LNCAP (cell line): ENCODE results near the gene ABCA5.

ENCODE experiments used
- TF ChIP-seq, protein P1 (sequence below): fragments of 450-650 bp; IDR thresholded peaks from 2 replicates; pipeline ENCODE4 v1.5.1; 2017; ENCODE audit warnings: mild to moderate bottlenecking

The ABCA5 gene

DNA sequence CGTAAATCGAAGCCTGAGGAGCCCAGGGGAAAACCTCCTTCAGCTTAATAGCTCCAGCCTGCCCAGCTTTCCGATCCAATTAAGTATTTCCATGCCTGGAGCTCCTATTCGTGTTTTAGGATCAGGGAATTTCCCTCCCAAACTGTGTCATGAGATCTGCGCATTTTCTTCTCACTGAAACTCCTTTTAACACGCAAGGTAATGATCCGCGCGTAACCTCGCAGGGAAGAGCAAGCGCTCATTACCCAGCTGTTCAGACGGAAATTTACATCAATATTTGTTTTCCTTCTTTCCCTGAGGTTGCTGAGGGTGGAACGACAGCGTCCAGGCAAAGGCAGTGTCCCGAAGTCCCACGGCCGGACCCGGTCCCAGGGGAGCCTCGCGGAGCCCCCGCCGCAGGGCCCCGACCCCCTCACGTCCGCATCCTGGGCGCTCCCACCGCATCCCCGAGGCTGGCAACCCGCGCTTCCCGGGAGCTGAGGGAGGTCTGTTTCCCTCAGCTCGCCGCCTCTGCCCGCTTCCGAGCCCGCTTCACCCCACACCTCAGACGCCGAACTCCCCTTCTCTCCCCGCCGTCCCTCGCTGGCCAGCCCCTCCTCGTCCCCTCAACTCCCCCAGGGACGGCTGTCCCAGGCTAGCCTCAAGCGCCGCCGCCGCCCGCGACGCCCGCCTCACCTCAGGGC is 415 bp downstream of the ABCA5 start:
- TF ChIP-seq, protein P1, sequence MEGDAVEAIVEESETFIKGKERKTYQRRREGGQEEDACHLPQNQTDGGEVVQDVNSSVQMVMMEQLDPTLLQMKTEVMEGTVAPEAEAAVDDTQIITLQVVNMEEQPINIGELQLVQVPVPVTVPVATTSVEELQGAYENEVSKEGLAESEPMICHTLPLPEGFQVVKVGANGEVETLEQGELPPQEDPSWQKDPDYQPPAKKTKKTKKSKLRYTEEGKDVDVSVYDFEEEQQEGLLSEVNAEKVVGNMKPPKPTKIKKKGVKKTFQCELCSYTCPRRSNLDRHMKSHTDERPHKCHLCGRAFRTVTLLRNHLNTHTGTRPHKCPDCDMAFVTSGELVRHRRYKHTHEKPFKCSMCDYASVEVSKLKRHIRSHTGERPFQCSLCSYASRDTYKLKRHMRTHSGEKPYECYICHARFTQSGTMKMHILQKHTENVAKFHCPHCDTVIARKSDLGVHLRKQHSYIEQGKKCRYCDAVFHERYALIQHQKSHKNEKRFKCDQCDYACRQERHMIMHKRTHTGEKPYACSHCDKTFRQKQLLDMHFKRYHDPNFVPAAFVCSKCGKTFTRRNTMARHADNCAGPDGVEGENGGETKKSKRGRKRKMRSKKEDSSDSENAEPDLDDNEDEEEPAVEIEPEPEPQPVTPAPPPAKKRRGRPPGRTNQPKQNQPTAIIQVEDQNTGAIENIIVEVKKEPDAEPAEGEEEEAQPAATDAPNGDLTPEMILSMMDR: no peak

- TF ChIP-seq, protein P1: no peak
These were observed 1.2 kb downstream of the ABCA5 start for GRCh38 chr17:69325518-69326376.

DNA sequence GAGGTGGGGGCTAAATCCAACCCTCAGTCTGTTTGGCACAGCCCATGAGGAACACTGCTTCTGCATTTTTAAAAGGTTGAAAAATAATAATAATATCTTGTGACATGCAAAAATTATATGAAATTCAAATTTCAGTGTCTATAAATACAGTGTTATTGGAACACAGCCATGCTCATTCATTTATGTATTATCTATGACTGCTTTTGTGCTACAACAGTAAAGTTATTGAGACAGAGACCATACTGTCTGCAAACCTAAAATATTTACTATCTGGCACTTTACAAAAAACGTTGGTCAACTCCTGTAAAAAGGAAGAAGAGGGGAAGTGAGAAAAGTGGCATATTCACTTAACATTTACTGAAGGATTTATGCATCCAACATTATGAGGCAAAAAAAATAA is 3.1 kb downstream of the ABCA5 start:
- TF ChIP-seq, protein P1: no peak

DNA sequence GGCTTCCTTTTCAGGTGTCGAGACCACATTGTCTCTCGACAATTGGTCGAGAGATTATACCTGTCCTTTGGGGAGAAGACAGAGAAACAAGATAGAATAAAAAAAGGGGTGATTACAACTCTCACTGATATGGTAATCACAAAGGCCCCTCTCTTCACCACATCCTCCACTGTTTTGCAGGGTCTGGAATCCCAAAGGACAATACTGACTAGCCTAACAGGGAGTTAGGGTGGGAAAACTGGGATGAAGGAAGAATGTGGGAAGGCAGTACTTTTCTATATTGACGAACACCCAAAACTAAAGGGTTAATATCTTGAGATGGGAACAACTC is 6.1 kb downstream of the ABCA5 start:
- TF ChIP-seq, protein P1: no peak

DNA sequence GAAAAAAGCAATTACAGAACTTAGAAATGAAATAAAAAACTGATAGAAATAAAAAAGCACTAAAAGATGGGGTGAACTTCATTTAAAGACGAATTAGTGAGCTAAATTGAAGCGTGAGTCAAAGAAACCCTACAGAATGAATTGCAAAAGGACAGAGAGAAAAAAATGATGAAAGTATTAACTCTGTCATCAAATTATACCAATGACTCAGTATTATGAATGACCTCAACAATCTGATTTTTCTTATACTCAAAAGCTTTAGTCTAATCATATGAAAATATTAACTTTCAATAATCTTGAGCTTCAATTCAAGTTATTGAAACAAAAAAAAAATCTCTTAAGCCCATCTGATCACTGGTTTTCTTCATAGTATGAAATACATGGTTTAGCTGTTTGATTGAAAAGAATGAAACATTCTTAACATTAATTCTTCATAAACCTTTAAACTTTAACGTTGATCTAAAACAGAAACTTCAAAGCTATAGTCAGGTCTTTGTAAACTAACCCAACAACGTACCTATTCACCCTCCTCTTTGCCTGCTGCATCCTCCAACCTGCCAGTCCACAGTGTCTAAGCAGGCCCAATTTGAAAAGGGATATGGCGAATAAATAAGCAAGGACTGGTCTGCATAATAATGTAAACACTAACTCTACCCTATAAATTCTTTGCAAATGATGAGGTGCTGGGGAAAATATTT is 6.6 kb downstream of the ABCA5 start:
- TF ChIP-seq, protein P1: no peak

- TF ChIP-seq, protein P1: no peak
These were observed 9.3 kb downstream of the ABCA5 start for GRCh38 chr17:69317625-69318024.

DNA sequence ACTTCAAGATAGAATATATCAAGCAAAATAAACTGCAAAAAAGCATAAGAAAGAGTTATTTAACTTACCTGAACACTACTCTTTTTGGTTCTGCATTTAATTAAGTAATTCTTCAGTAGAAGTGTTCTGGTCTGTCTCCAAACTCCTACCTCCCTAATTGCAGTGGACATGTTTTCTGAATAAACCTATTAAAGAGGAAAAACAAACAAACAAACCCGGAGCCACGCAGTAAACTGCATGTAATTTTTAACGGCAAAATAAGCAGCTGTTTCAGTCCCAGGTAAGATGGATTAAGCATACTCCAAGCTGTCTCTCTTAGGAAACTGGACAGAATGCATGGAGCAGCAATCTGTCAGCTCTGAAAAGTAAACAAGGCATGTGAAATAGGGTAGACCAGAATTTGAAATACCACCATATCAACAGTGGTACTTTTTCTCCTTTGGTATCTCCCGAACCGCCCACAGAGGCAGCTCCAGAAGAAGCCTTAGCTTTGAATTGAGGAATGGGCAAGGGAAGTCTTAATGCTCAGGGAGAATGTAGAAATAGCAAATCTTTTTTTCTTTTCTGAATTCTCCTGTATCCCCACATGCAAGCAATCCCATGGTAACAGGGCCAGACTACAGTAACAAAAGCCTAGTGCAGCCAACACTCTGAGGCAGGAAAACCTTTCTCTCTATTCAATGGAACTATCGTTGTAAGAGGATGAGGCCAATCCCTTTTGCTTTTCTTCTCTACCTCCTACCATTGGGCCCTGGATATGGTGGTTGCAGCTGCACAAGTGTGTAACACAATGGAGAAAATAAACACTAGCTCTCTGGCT is 12.5 kb downstream of the ABCA5 start:
- TF ChIP-seq, protein P1: no peak
